PC-3 (cell line): Measurements from ENCODE around the gene PBX3. TPM values are rescaled to one million over a fixed set of nuclear protein-coding genes. Genes with fewer than 3 reads are reported as not detected.

Experiments used
- ATAC-seq: fragments of 200-7000 bp; cut with Tn5 transposase; 2 replicates; pipeline ENCODE4 v1.9.1; 2020; ENCODE audit warnings: mild to moderate bottlenecking, moderate library complexity
- BruUV-seq: library from RNA; stranded (reverse); fragments of 400-500 nt; replicated peaks from 2 replicates; lab custom pipeline; 2021; lab: Mats Ljungman, UMichigan
- CTCF ChIA-PET: fragments of 300-600 bp; sonication (Branson Sonifier 250); formaldehyde crosslinking; loops from one replicate; lab custom pipeline; 2022; ENCODE audit warnings: antibody characterized with exemption; lab: Charles Lee
- POLR2A ChIA-PET: fragments of 300-600 bp; sonication (Branson Sonifier 250); formaldehyde crosslinking; loops from one replicate; lab custom pipeline; 2022; ENCODE audit warnings: antibody characterized with exemption; ENCODE audit not compliant: unreplicated experiment; lab: Charles Lee
- DNase-seq: peaks from one replicate; pipeline ENCODE4 v3.0.0-alpha.2; 2015
- H2AFZ ChIP-seq: fragments of 300-600 bp; sonication (generic); 2 replicates; pipeline ENCODE4 v1.6.0; 2016; ENCODE audit warnings: antibody characterized with exemption, low read length
- H3F3A ChIP-seq: fragments of 300-600 bp; sonication (generic); one replicate; pipeline ENCODE4 v1.6.0; 2017; ENCODE audit warnings: antibody characterized with exemption, low read length, control low read depth, mild to moderate bottlenecking; ENCODE audit not compliant: unreplicated experiment
- H3K27ac ChIP-seq: fragments of 300-600 bp; sonication (generic); 2 replicates; pipeline ENCODE4 v1.5.1; 2016; ENCODE audit warnings: mild to moderate bottlenecking, low read length
- H3K27me3 ChIP-seq: fragments of 300-600 bp; sonication (generic); 2 replicates; pipeline ENCODE4 v1.6.1; 2016; ENCODE audit warnings: low read length, mixed read lengths
- H3K36me3 ChIP-seq: fragments of 300-600 bp; sonication (generic); 2 replicates; pipeline ENCODE4 v1.6.1; 2016; ENCODE audit warnings: low read depth, mixed run types, low read length, mixed read lengths
- H3K4me1 ChIP-seq: fragments of 300-600 bp; sonication (generic); 2 replicates; pipeline ENCODE4 v1.5.1; 2016; ENCODE audit warnings: low read length; ENCODE audit not compliant: insufficient read depth
- H3K4me2 ChIP-seq: fragments of 300-600 bp; sonication (generic); 2 replicates; pipeline ENCODE4 v1.6.0; 2016; ENCODE audit warnings: low read length
- H3K4me3 ChIP-seq: fragments of 300-600 bp; sonication (generic); 2 replicates; pipeline ENCODE4 v1.5.1; 2016; ENCODE audit warnings: mild to moderate bottlenecking, low read length, mixed read lengths
- H3K79me2 ChIP-seq: fragments of 300-600 bp; sonication (generic); 2 replicates; pipeline ENCODE4 v1.6.1; 2017; ENCODE audit warnings: low read length, mixed read lengths
- H3K9ac ChIP-seq: fragments of 300-600 bp; sonication (generic); 2 replicates; pipeline ENCODE4 v1.6.0; 2016; ENCODE audit warnings: mild to moderate bottlenecking, low read length
- H3K9me2 ChIP-seq: fragments of 300-600 bp; sonication (generic); replicated peaks from 2 replicates; pipeline ENCODE4 v1.6.1; 2016; ENCODE audit warnings: mixed run types, low read length, mixed read lengths
- H3K9me3 ChIP-seq: fragments of 300-600 bp; sonication (generic); 2 replicates; pipeline ENCODE4 v1.6.1; 2016; ENCODE audit warnings: low read length, mixed read lengths
- H4K20me1 ChIP-seq: fragments of 300-600 bp; sonication (generic); 2 replicates; pipeline ENCODE4 v1.6.1; 2016; ENCODE audit warnings: low read length, mixed read lengths
- EZH2 ChIP-seq: fragments of 300-600 bp; sonication (generic); IDR thresholded peaks from one replicate; pipeline ENCODE4 v1.6.1; 2017; ENCODE audit warnings: antibody characterized with exemption, mild to moderate bottlenecking, low read length; ENCODE audit not compliant: unreplicated experiment
- EZH2phosphoT487 ChIP-seq: fragments of 300-600 bp; sonication (generic); IDR thresholded peaks from 2 replicates; pipeline ENCODE4 v1.6.1; 2018; ENCODE audit warnings: mild to moderate bottlenecking, antibody characterized with exemption, low read length, borderline replicate concordance
- intact Hi-C: fragments of 100-400 bp; cut with micrococcal nuclease; formaldehyde crosslinking; loops from 2 replicates; pipeline ENCODE4 v1.9.0; 2023
- total RNA-seq: library from RNA; depleted of rRNA; stranded (reverse); fragments of >200 nt; gene quantifications from 2 replicates; pipeline ENCODE4 v1.2.3, GENCODE V29; 2014
- TF ChIP-seq, protein P1 (sequence below): fragments of 300-600 bp; sonication (generic); conservative IDR thresholded peaks from 2 replicates; pipeline ENCODE4 v1.5.1; 2017; ENCODE audit warnings: antibody characterized with exemption, low read depth, mild to moderate bottlenecking, low read length

Gene PBX3
- total RNA-seq, 1 experiment from 2014 or later = 35.5 TPM

DNA sequence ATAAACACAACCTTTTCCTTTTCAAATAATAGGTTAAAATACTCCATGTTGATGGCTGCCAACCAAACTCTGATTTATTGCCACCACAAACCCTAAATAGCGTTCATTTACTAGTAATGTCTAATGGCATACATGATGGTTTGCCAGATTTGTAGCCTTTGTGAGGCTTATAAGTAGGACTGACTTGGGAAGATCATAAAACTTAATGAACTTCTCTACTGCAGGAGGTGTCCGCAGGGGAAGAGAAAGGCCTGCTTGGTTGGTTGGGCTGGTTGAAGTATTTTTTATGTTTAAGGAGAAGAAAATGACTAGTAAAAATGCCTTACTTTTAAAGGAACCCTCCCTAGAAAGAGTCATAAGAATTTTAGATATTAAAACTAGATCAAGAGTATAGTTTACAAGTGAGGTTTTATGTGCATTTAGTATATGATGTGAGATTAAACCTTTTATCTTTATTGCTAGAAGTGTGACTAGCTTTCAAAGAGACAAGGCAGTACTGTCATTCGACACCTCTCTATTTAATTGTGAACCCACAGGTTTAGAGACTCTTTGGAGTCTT is 5.0 kb downstream of the PBX3 start:
- Histone ChIP-seq H4K20me1 (no peaks in the 10 kb centered on the region), H3K79me2 (peaks cover 24% of the 10 kb centered on the region), H3K9me2 (no peaks in the 10 kb centered on the region), H3K9me3 (no peaks in the 10 kb centered on the region), H3K9ac (no peak overlapping the region), H3K4me2 (no peak overlapping the region), H3K27me3 (no peaks in the 10 kb centered on the region), H3K36me3 (no peaks in the 10 kb centered on the region), H3K4me1 (peaks cover 18% of the 10 kb centered on the region), H3F3A (no peaks in the 10 kb centered on the region), H3K4me3 (no peak overlapping the region), H2AFZ (no peak overlapping the region), H3K27ac (no peak overlapping the region)
- ATAC-seq (no peak), DNase-seq (no peak)
- intact Hi-C loops = loop anchor here (5.0 kb wide), 1 partner anchor 150 kb away; no protein-coding TSS in a partner anchor
- ChIA-PET CTCF (no interaction called here), POLR2A (no interaction called here)
- no peak for TF ChIP-seq EZH2phosphoT487
- BruUV-seq = no TSS peak

DNA sequence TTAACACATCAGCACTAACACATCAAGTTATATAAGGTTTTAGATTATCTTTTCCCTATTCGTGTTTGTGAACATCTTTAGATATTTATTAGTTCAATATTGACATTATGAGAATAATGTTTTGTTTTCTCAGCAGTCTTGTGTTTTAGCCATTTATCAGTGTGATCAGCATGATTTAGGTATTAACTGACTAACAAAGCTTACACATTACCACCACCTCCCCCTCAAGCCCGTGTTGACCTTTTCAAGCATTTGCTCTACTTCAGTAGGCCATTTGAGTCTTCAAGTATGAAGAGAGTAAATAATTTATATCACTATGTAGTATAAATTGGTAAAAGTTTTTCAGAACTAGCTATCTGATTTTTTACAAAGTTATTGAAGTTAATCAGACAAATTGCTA is 6.9 kb downstream of the PBX3 start:
- no peaks in the 10 kb centered on the region for H3K36me3 ChIP-seq
- no peak overlapping the region for H3K27ac ChIP-seq
- H3K9me3 ChIP-seq = no peaks in the 10 kb centered on the region
- CTCF ChIA-PET = no interaction called here
- TF ChIP-seq EZH2phosphoT487 (no peak), EZH2 (no peak)
- TF ChIP-seq, protein P1, sequence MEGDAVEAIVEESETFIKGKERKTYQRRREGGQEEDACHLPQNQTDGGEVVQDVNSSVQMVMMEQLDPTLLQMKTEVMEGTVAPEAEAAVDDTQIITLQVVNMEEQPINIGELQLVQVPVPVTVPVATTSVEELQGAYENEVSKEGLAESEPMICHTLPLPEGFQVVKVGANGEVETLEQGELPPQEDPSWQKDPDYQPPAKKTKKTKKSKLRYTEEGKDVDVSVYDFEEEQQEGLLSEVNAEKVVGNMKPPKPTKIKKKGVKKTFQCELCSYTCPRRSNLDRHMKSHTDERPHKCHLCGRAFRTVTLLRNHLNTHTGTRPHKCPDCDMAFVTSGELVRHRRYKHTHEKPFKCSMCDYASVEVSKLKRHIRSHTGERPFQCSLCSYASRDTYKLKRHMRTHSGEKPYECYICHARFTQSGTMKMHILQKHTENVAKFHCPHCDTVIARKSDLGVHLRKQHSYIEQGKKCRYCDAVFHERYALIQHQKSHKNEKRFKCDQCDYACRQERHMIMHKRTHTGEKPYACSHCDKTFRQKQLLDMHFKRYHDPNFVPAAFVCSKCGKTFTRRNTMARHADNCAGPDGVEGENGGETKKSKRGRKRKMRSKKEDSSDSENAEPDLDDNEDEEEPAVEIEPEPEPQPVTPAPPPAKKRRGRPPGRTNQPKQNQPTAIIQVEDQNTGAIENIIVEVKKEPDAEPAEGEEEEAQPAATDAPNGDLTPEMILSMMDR = no peak
- no peaks in the 10 kb centered on the region for H3F3A ChIP-seq
- DNase-seq (no peak), ATAC-seq (no peak)
- H2AFZ ChIP-seq = no peak overlapping the region
- H4K20me1 ChIP-seq = no peaks in the 10 kb centered on the region
- no peak overlapping the region for H3K4me2 ChIP-seq
- no TSS peak for BruUV-seq
- no peak overlapping the region for H3K9ac ChIP-seq
- peaks cover 22% of the 10 kb centered on the region for H3K4me1 ChIP-seq
- intact Hi-C loops = loop anchor here (5.0 kb wide), 1 partner anchor 148 kb away; no protein-coding TSS in a partner anchor
- no peak overlapping the region for H3K4me3 ChIP-seq
- POLR2A ChIA-PET = interaction anchor here (0.6 kb wide), 1 partner anchor 47 kb away, joined by 5 read pairs; the partner anchor contains the start of gene MAPKAP1
- H3K9me2 ChIP-seq = no peaks in the 10 kb centered on the region
- H3K79me2 ChIP-seq = peaks cover 13% of the 10 kb centered on the region
- no peaks in the 10 kb centered on the region for H3K27me3 ChIP-seq

DNA sequence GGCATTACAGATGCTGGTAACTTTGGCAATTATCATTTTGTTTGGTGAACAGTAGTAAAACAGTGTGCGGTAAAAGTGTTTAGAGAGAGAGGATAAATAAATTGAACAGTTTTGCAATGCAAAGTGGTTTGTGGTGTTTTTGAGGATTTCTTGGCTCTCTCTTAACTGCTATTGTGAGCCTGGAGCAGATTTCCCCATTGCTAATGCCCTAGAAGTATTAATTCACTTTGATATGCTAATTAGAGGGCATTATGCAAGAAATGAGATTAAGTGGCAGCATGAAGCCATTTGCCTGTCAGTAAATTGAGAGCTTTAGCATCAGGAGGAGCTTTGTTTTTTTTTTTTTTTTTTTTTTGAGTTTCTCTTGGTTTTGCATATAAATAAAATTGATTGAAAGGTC is 8.2 kb downstream of the PBX3 start:
- no TSS peak for BruUV-seq
- no peak for ATAC-seq
- H3K27ac ChIP-seq = no peak overlapping the region
- H3K27me3 ChIP-seq = no peaks in the 10 kb centered on the region
- H3F3A ChIP-seq = no peaks in the 10 kb centered on the region
- peaks cover 17% of the 10 kb centered on the region for H3K4me1 ChIP-seq
- H3K4me2 ChIP-seq = no peak overlapping the region
- no peak overlapping the region for H3K4me3 ChIP-seq
- no peak overlapping the region for H3K9ac ChIP-seq
- H3K9me3 ChIP-seq = no peaks in the 10 kb centered on the region
- H3K9me2 ChIP-seq = no peaks in the 10 kb centered on the region
- CTCF ChIA-PET = no interaction called here
- TF ChIP-seq EZH2 (no peak), EZH2phosphoT487 (no peak)
- TF ChIP-seq, protein P1 = no peak
- peaks cover 9% of the 10 kb centered on the region for H3K79me2 ChIP-seq
- no peak for DNase-seq
- H2AFZ ChIP-seq = no peak overlapping the region
- POLR2A ChIA-PET = interaction anchor here (0.6 kb wide), 1 partner anchor 95 kb away, joined by 5 read pairs; no protein-coding TSS in a partner anchor
- no peaks in the 10 kb centered on the region for H3K36me3 ChIP-seq
- no peaks in the 10 kb centered on the region for H4K20me1 ChIP-seq
- intact Hi-C loops = no loop called here
